HL-60 (cell line): ENCODE data around the gene RPS5.

Source experiments
- DNase-seq, 2 experiments: peaks; one replicate each; pipeline ENCODE4 v3.0.0-alpha.2; 2010 to 2020; ENCODE audit warnings: low read depth in 1 of 2, low spot score in 1 of 2
- H3K27ac ChIP-seq: fragments of 250-450 bp; sonication (Bioruptor Pico); replicated peaks from 2 replicates; pipeline ENCODE4 v1.5.1; 2020; ENCODE audit warnings: mild to moderate bottlenecking, moderate library complexity
- H3K27me3 ChIP-seq: fragments of 250-450 bp; sonication (Bioruptor Pico); 2 replicates; pipeline ENCODE4 v1.5.1; 2021; ENCODE audit warnings: mild to moderate bottlenecking, moderate library complexity; ENCODE audit not compliant: insufficient read depth, poor library complexity, severe bottlenecking
- H3K4me3 ChIP-seq: replicated peaks from 2 replicates; pipeline ENCODE4 v1.5.1; 2011; ENCODE audit warnings: mild to moderate bottlenecking, control low read depth, low read length; ENCODE audit not compliant: insufficient read depth
- GABPA ChIP-seq: IDR thresholded peaks from 2 replicates; pipeline ENCODE4 v1.6.1; 2012; ENCODE audit warnings: low read depth
- POLR2AphosphoS5 ChIP-seq: IDR thresholded peaks from 2 replicates; pipeline ENCODE4 v1.6.1; 2012; ENCODE audit warnings: low read depth
- SPI1 ChIP-seq: IDR thresholded peaks from 2 replicates; pipeline ENCODE4 v1.6.1; 2012; ENCODE audit warnings: low read depth, mild to moderate bottlenecking, borderline replicate concordance
- TF ChIP-seq, protein P1 (sequence below): IDR thresholded peaks from 2 replicates; pipeline ENCODE4 v1.6.1; 2012; ENCODE audit warnings: low read depth; ENCODE audit not compliant: insufficient replicate concordance
- TF ChIP-seq, protein P2 (sequence below): IDR thresholded peaks from one replicate; pipeline ENCODE4 v1.5.1; 2011; ENCODE audit warnings: low read length, control low read depth, inconsistent platforms; ENCODE audit not compliant: insufficient read depth

The RPS5 gene

DNA sequence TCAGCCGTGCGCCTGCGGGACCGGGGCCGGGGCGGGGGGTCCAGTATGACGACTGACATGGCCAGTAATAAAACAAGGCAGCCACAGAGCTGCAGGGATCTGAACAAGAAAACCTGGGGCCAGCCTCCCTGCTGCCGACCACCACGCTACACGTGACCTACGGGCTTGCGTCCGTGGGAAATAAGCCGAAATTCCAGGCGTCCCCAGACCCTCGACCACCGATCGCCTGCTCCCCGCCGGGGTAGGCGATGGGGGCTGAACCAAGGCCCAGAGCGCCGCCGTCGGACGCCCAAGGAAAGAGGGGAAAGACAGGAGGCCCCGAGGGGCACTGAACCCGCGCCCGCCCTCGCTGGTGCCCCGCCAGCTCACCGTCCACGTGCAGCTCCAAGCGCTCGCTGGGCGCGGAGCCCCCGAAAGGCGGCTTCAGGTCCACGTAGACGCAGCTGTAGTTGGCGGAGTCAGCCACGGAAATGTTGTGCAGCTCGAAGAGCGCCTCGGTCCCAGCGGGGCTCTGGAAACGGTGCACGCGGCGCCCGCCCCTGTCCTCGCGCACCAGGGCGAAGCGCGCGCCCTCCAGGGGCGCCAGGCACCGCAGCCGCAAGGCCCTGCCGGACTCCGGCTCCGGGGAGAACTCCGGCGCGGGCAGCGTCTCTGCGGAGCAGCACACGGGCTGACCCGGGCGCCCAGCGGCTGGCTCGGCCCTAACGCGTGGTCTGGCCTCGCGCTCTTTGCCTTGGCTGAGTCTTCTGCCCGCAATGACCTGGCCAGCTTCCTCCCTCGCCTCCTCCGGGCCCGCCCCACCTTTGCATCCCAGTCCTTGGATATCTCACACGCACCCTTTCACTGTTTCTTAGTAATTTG, 36.8 kb upstream of the RPS5 start:
- Histone ChIP-seq H3K27ac (no peak overlapping the region), H3K4me3 (no peak overlapping the region), H3K27me3 (peaks cover 4% of the 10 kb centered on the region)
- TF ChIP-seq, protein P1, sequence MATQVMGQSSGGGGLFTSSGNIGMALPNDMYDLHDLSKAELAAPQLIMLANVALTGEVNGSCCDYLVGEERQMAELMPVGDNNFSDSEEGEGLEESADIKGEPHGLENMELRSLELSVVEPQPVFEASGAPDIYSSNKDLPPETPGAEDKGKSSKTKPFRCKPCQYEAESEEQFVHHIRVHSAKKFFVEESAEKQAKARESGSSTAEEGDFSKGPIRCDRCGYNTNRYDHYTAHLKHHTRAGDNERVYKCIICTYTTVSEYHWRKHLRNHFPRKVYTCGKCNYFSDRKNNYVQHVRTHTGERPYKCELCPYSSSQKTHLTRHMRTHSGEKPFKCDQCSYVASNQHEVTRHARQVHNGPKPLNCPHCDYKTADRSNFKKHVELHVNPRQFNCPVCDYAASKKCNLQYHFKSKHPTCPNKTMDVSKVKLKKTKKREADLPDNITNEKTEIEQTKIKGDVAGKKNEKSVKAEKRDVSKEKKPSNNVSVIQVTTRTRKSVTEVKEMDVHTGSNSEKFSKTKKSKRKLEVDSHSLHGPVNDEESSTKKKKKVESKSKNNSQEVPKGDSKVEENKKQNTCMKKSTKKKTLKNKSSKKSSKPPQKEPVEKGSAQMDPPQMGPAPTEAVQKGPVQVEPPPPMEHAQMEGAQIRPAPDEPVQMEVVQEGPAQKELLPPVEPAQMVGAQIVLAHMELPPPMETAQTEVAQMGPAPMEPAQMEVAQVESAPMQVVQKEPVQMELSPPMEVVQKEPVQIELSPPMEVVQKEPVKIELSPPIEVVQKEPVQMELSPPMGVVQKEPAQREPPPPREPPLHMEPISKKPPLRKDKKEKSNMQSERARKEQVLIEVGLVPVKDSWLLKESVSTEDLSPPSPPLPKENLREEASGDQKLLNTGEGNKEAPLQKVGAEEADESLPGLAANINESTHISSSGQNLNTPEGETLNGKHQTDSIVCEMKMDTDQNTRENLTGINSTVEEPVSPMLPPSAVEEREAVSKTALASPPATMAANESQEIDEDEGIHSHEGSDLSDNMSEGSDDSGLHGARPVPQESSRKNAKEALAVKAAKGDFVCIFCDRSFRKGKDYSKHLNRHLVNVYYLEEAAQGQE: no peak
- TF ChIP-seq, protein P2, sequence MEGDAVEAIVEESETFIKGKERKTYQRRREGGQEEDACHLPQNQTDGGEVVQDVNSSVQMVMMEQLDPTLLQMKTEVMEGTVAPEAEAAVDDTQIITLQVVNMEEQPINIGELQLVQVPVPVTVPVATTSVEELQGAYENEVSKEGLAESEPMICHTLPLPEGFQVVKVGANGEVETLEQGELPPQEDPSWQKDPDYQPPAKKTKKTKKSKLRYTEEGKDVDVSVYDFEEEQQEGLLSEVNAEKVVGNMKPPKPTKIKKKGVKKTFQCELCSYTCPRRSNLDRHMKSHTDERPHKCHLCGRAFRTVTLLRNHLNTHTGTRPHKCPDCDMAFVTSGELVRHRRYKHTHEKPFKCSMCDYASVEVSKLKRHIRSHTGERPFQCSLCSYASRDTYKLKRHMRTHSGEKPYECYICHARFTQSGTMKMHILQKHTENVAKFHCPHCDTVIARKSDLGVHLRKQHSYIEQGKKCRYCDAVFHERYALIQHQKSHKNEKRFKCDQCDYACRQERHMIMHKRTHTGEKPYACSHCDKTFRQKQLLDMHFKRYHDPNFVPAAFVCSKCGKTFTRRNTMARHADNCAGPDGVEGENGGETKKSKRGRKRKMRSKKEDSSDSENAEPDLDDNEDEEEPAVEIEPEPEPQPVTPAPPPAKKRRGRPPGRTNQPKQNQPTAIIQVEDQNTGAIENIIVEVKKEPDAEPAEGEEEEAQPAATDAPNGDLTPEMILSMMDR: no peak
- TF ChIP-seq SPI1: no peak
- TF ChIP-seq GABPA: no peak
- TF ChIP-seq POLR2AphosphoS5: no peak
- DNase-seq: no peak

DNA sequence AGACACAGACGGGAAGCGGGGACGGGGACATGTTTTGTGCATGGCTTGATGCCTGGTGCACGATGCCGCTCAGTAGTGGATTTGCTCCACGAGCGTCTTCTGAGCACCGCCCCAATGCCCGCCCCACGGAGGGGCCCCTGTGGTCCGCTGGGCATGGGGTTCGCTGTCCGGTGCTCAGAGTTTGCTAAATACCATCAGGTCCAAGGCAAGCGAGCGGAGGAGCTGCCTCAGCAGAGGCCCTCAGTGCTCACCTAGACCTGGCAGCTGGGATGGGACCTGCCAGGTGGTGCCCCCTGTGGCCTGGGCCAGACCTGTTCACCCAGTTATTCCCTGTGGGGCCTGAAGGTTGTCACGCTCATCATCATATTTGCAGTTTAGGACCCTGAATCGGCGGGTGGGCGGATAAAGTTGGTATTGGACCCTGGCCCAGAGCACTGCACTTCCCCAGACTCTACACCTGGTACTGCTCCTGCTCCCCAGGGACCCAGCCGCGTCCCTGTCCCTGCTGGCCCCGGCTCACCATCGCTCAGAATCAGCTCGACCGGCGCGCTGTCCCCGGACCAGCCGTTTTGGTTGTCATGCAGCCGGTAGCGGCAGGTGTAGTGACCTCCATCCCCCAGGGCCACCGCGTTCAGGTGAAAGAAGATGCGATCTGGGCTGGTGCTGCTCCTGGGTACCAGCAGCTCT, 36.1 kb upstream of the RPS5 start:
- no peak for TF ChIP-seq POLR2AphosphoS5
- TF ChIP-seq, protein P1: no peak
- TF ChIP-seq, protein P2: no peak
- TF ChIP-seq GABPA: no peak
- TF ChIP-seq SPI1: no peak
- no peak overlapping the region for H3K27ac ChIP-seq
- H3K4me3 ChIP-seq: no peak overlapping the region
- H3K27me3 ChIP-seq: peaks cover 4% of the 10 kb centered on the region
- DNase-seq: no peak

DNA sequence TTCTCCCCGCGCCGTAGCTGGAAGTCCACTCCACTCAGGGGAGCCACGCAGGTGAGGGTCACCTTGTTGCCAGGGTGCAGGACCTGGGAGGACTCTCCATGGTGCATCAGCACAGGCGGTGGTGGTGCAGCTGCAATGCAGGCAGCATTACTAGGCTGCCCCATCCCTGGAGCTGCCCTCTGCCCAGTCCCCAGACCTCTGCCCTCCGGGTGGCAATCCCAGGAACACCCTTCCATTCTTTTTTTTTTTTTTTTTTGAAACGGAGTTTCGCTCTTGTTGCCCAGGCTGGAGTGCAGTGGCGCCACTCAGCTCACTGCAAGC, 35.6 kb upstream of the RPS5 start:
- DNase-seq: no peak
- TF ChIP-seq GABPA (no peak), SPI1 (no peak), POLR2AphosphoS5 (no peak)
- TF ChIP-seq, protein P1: no peak
- TF ChIP-seq, protein P2: no peak
- Histone ChIP-seq H3K27me3 (peaks cover 4% of the 10 kb centered on the region), H3K27ac (no peak overlapping the region), H3K4me3 (no peak overlapping the region)
